Activated CD4-positive, alpha-beta memory T cell treated with anti-CD3 and anti-CD28 coated beads, Interleukin-2, amount 10 ng/mL, durations not matched to agents 7 days and 5 days (primary cell): ENCODE data around the gene NDUFA9. TPM values are rescaled to one million over a fixed set of nuclear protein-coding genes. Genes with fewer than 3 reads are reported as not detected.

Experiments
- CTCF ChIA-PET: fragments of 350-600 bp; sonication (Branson Sonifier 250); formaldehyde crosslinking; loops from one replicate; lab custom pipeline; 2021; ENCODE audit warnings: antibody characterized with exemption, inconsistent platforms; lab: Charles Lee
- POLR2A ChIA-PET: fragments of 350-600 bp; sonication (Branson Sonifier 250); formaldehyde crosslinking; loops from one replicate; lab custom pipeline; 2021; ENCODE audit warnings: antibody characterized with exemption; lab: Charles Lee
- DNase-seq: peaks from one replicate; pipeline ENCODE4 v3.0.0-alpha.2; 2020
- H3K27ac Mint-ChIP-seq: one replicate; pipeline ENCODE4 v1.8.0; 2021; ENCODE audit warnings: mild to moderate bottlenecking, mixed read lengths
- H3K27me3 Mint-ChIP-seq: one replicate; pipeline ENCODE4 v1.8.0; 2021; ENCODE audit warnings: mixed read lengths
- H3K36me3 Mint-ChIP-seq: one replicate; pipeline ENCODE4 v1.8.0; 2021; ENCODE audit warnings: low read depth, mixed read lengths
- H3K4me1 Mint-ChIP-seq: one replicate; pipeline ENCODE4 v1.8.0; 2021; ENCODE audit warnings: mixed read lengths
- H3K4me3 Mint-ChIP-seq: one replicate; pipeline ENCODE4 v1.8.0; 2021; ENCODE audit warnings: mild to moderate bottlenecking, mixed read lengths
- H3K9me3 Mint-ChIP-seq: one replicate; pipeline ENCODE4 v1.8.0; 2021; ENCODE audit warnings: mixed read lengths
- total RNA-seq, 2 experiments: library from RNA; stranded (reverse); gene quantifications; one replicate each; pipeline ENCODE4 v1.2.3, GENCODE V29; 2021

Gene NDUFA9
- total RNA-seq, result 100 to 1,000 TPM in 1 of 2 experiments, 10 to 100 TPM in 1; 95.1 to 112 TPM

GRCh38 chr12:4648501-4649357, at the start of gene NDUFA9, which contains the start of gene AKAP3:
Gene NDUFA9, plus strand, starts transcription at chr12:4649114. Its CDS starts 13 bp downstream, at chr12:4649127.
Gene AKAP3, minus strand, starts transcription at chr12:4649051. Its CDS starts 10,855 bp downstream, at chr12:4638196.
- H3K4me3 Mint-ChIP-seq, result peak within 1 kb of the TSS; percentile 97
- peaks cover 54% of the 10 kb centered on the region for H3K4me1 Mint-ChIP-seq
- no peaks in the 10 kb centered on the region for H3K9me3 Mint-ChIP-seq
- H3K27ac Mint-ChIP-seq, result peak within 1 kb of the TSS; percentile 79
- H3K36me3 Mint-ChIP-seq, result peaks cover 8% of the 10 kb centered on the region
- ChIA-PET CTCF (interaction anchor here (1.5 to 1.7 kb wide), 5 partner anchors 8 to 200 kb away, joined by 3 to 13 read pairs (median 4); no protein-coding TSS in a partner anchor), POLR2A (interaction anchor here (0.7 to 2.4 kb wide), 18 partner anchors 8 to 898 kb away, joined by 3 to 15 read pairs (median 4); partner anchors contain the start of gene RAD51AP1)
- no peaks in the 10 kb centered on the region for H3K27me3 Mint-ChIP-seq
- peak; percentile 85 for DNase-seq

DNA sequence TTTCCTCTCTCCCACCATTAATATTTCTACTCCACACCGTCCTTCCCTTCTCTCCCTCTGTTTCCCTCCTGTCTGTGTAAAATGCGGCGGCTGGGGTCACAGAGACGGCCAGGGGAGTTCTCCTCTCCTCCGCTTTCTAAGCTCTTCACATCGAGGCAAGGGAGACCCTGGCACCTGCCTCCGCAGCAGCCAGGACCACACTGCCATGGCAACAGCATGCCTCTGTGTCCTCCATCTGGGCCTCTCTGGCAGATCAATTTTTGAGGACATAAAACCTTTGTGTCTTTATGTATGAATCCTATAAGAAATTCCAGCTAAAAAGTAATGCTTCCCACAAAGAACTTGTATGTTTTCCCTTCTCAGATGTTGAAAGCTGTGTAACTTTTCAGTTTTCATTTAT, 45.5 kb upstream of the NDUFA9 start:
- Mint-ChIP-seq H3K4me3 (no peak overlapping the region), H3K27ac (no peak overlapping the region), H3K4me1 (peaks cover 12% of the 10 kb centered on the region), H3K9me3 (no peaks in the 10 kb centered on the region), H3K36me3 (peaks cover 2% of the 10 kb centered on the region), H3K27me3 (peaks cover 20% of the 10 kb centered on the region)
- POLR2A ChIA-PET, result interaction anchor here (1.3 kb wide), 1 partner anchor 45 kb away, joined by 3 read pairs; the partner anchor contains the start of gene AKAP3
- DNase-seq, result no peak
- CTCF ChIA-PET, result interaction anchor here (2.0 to 2.2 kb wide), 2 partner anchors 9 to 12 kb away, joined by 14 to 15 read pairs; no protein-coding TSS in a partner anchor

- CTCF ChIA-PET, result interaction anchor here (0.6 to 2.5 kb wide), 7 partner anchors 9 to 723 kb away, joined by 3 to 15 read pairs (median 9); partner anchors contain the start of genes AKAP3 and NDUFA9
- no peak for DNase-seq
- H3K4me1 Mint-ChIP-seq, result peaks cover 12% of the 10 kb centered on the region
- H3K27ac Mint-ChIP-seq, result no peak overlapping the region
- H3K9me3 Mint-ChIP-seq, result no peaks in the 10 kb centered on the region
- peaks cover 2% of the 10 kb centered on the region for H3K36me3 Mint-ChIP-seq
- POLR2A ChIA-PET, result interaction anchor here (0.8 to 2.1 kb wide), 3 partner anchors 45 to 65 kb away, joined by 3 to 10 read pairs (median 3); partner anchors contain the start of genes AKAP3 and NDUFA9
- H3K4me3 Mint-ChIP-seq, result no peak overlapping the region
- H3K27me3 Mint-ChIP-seq, result peaks cover 20% of the 10 kb centered on the region
Measured at GRCh38 chr12:4603946-4604345, 45.0 kb upstream of the NDUFA9 start.

DNA sequence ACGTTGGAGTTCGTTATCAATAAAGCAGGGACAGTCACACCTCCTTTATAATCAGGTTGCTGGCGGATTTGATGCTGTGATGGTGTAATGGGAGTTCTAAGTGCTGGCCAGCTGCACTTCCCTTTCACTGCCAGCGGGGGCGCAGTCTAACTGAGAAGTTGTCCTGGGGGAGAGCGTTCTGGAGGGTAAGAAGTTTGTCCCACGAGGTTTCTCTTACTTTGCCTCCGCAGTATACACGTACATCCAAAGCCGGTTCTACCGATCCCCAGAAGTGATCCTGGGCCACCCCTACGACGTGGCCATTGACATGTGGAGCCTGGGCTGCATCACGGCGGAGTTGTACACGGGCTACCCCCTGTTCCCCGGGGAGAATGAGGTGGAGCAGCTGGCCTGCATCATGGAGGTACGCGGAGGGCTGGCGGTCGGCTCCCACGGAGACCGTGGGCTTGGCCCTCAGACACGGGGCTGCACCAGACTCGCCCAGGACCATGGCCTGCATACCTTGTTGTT, 44.2 kb upstream of the NDUFA9 start:
- CTCF ChIA-PET, result interaction anchor here (0.6 to 2.5 kb wide), 15 partner anchors 7 to 723 kb away, joined by 3 to 15 read pairs (median 4); partner anchors contain the start of genes AKAP3 and NDUFA9
- peaks cover 2% of the 10 kb centered on the region for H3K36me3 Mint-ChIP-seq
- peak; percentile 84 for DNase-seq
- H3K9me3 Mint-ChIP-seq, result no peaks in the 10 kb centered on the region
- POLR2A ChIA-PET, result interaction anchor here (0.8 to 2.1 kb wide), 2 partner anchors 45 to 66 kb away, joined by 3 to 10 read pairs; partner anchors contain the start of genes AKAP3 and NDUFA9
- H3K4me3 Mint-ChIP-seq, result peak overlapping the region; percentile 91
- H3K4me1 Mint-ChIP-seq, result peaks cover 12% of the 10 kb centered on the region
- H3K27me3 Mint-ChIP-seq, result peaks cover 20% of the 10 kb centered on the region
- peak overlapping the region; percentile 68 for H3K27ac Mint-ChIP-seq

GRCh38 chr12:4607056-4607455, 41.9 kb upstream of the NDUFA9 start:
- no peak overlapping the region for H3K4me3 Mint-ChIP-seq
- POLR2A ChIA-PET, result no interaction called here
- H3K4me1 Mint-ChIP-seq, result peaks cover 12% of the 10 kb centered on the region
- H3K9me3 Mint-ChIP-seq, result no peaks in the 10 kb centered on the region
- CTCF ChIA-PET, result no interaction called here
- H3K36me3 Mint-ChIP-seq, result peaks cover 5% of the 10 kb centered on the region
- peaks cover 17% of the 10 kb centered on the region for H3K27me3 Mint-ChIP-seq
- H3K27ac Mint-ChIP-seq, result no peak overlapping the region
- no peak for DNase-seq

GRCh38 chr12:4609071-4609470, 39.8 kb upstream of the NDUFA9 start:
- Mint-ChIP-seq H3K27me3 (peaks cover 4% of the 10 kb centered on the region), H3K27ac (no peak overlapping the region), H3K4me3 (no peak overlapping the region), H3K4me1 (peaks cover 12% of the 10 kb centered on the region), H3K36me3 (peaks cover 19% of the 10 kb centered on the region), H3K9me3 (no peaks in the 10 kb centered on the region)
- POLR2A ChIA-PET, result no interaction called here
- CTCF ChIA-PET, result interaction anchor here (1.5 kb wide), 1 partner anchor 40 kb away, joined by 4 read pairs; the partner anchor contains the start of genes AKAP3 and NDUFA9
- DNase-seq, result no peak

DNA sequence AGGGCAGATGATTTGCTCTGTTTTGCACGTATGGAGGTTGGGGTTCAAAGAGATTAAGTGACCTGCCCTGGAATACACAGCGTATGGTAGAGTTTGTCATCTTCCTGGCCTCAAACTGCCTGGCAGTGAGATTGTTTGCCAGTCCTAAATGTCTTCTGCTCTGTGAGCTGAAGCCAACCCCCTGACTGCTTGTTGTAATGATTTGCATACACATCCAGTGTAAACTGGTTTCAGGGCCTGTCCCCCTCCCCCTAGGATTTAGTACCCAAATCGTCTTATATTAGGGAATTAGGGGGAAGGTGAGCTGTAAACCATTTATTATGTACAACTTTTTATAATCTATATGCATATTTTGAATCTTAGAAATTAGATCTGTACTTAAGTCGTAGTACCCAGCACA, 38.4 kb upstream of the NDUFA9 start:
- no peak overlapping the region for H3K27ac Mint-ChIP-seq
- no peak for DNase-seq
- H3K9me3 Mint-ChIP-seq, result no peaks in the 10 kb centered on the region
- H3K4me3 Mint-ChIP-seq, result no peak overlapping the region
- ChIA-PET POLR2A (no interaction called here), CTCF (interaction anchor here (0.7 kb wide), 1 partner anchor 239 kb away, joined by 3 read pairs; no protein-coding TSS in a partner anchor)
- peaks cover 5% of the 10 kb centered on the region for H3K4me1 Mint-ChIP-seq
- H3K27me3 Mint-ChIP-seq, result no peaks in the 10 kb centered on the region
- H3K36me3 Mint-ChIP-seq, result peaks cover 20% of the 10 kb centered on the region

DNA sequence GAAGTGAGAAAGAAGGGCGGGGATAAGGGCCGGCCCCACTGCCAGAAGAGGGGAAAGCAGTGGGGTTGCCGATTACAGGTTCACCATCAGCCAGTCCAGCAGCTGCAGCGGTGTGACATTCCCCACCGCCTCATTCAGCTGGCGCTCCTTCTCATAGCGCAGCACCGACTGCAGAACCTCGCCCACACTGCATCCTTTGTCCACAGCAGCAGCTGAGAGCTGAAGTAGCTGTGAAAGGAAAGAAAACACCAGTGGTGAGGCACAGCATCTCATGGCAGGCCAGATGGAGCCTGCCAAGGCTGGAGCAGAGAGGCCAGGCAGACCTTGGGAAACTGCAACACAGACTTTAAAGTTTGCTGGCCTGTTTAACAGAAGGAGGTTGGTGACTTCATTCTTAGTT, 33.2 kb upstream of the NDUFA9 start:
- Mint-ChIP-seq H3K27me3 (no peaks in the 10 kb centered on the region), H3K4me1 (no peaks in the 10 kb centered on the region), H3K36me3 (peaks cover 20% of the 10 kb centered on the region), H3K4me3 (no peak overlapping the region), H3K9me3 (no peaks in the 10 kb centered on the region), H3K27ac (no peak overlapping the region)
- POLR2A ChIA-PET, result no interaction called here
- CTCF ChIA-PET, result no interaction called here
- no peak for DNase-seq

GRCh38 chr12:4621511-4621910, 27.4 kb upstream of the NDUFA9 start:
- POLR2A ChIA-PET, result no interaction called here
- DNase-seq, result no peak
- Mint-ChIP-seq H3K4me1 (no peaks in the 10 kb centered on the region), H3K9me3 (no peaks in the 10 kb centered on the region), H3K27me3 (peaks cover 19% of the 10 kb centered on the region), H3K27ac (no peak overlapping the region), H3K4me3 (no peak overlapping the region), H3K36me3 (no peaks in the 10 kb centered on the region)
- CTCF ChIA-PET, result no interaction called here

GRCh38 chr12:4626543-4626942, 22.4 kb upstream of the NDUFA9 start:
- H3K27ac Mint-ChIP-seq, result no peak overlapping the region
- CTCF ChIA-PET, result no interaction called here
- POLR2A ChIA-PET, result no interaction called here
- no peak for DNase-seq
- peaks cover 25% of the 10 kb centered on the region for H3K27me3 Mint-ChIP-seq
- no peak overlapping the region for H3K4me3 Mint-ChIP-seq
- H3K9me3 Mint-ChIP-seq, result no peaks in the 10 kb centered on the region
- no peaks in the 10 kb centered on the region for H3K4me1 Mint-ChIP-seq
- no peaks in the 10 kb centered on the region for H3K36me3 Mint-ChIP-seq

GRCh38 chr12:4628406-4628805, 20.5 kb upstream of the NDUFA9 start:
- H3K9me3 Mint-ChIP-seq, result no peaks in the 10 kb centered on the region
- POLR2A ChIA-PET, result no interaction called here
- no peak overlapping the region for H3K4me3 Mint-ChIP-seq
- CTCF ChIA-PET, result no interaction called here
- no peaks in the 10 kb centered on the region for H3K36me3 Mint-ChIP-seq
- H3K4me1 Mint-ChIP-seq, result no peaks in the 10 kb centered on the region
- DNase-seq, result no peak
- H3K27ac Mint-ChIP-seq, result no peak overlapping the region
- H3K27me3 Mint-ChIP-seq, result peaks cover 21% of the 10 kb centered on the region

- H3K27me3 Mint-ChIP-seq, result peaks cover 17% of the 10 kb centered on the region
- no peaks in the 10 kb centered on the region for H3K36me3 Mint-ChIP-seq
- no peak overlapping the region for H3K27ac Mint-ChIP-seq
- H3K4me3 Mint-ChIP-seq, result no peak overlapping the region
- CTCF ChIA-PET, result no interaction called here
- H3K9me3 Mint-ChIP-seq, result no peaks in the 10 kb centered on the region
- no peaks in the 10 kb centered on the region for H3K4me1 Mint-ChIP-seq
- DNase-seq, result no peak
- POLR2A ChIA-PET, result no interaction called here
Measured at GRCh38 chr12:4630262-4630661, 18.7 kb upstream of the NDUFA9 start.

DNA sequence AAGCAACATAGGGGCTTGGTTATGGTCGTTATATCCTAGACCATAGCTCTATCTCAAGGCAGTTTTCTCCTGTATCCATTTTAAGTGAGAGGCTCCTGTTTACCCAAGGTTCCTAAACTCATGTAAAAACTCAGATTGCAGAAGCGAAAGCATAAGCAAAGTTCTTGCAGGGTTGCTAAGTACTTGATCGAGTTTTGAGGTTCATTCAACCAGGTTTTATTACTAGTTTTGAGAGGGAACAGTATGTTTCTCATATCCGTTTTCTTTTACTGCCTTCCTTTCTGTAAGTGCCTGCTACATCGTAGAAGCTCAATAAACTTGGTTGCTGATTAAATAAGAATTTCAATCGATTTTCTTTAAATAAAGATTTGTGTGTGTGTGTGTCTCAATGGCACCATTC, 5.2 kb upstream of the NDUFA9 start:
- no peak for DNase-seq
- CTCF ChIA-PET, result interaction anchor here (1.5 kb wide), 1 partner anchor 9 kb away, joined by 3 read pairs; no protein-coding TSS in a partner anchor

More for the DNA sequence above, 5.2 kb upstream of the NDUFA9 start:
- Mint-ChIP-seq H3K4me1 (peaks cover 13% of the 10 kb centered on the region), H3K4me3 (no peak overlapping the region), H3K36me3 (peaks cover 3% of the 10 kb centered on the region), H3K9me3 (no peaks in the 10 kb centered on the region), H3K27ac (no peak overlapping the region), H3K27me3 (no peaks in the 10 kb centered on the region)
- POLR2A ChIA-PET, result no interaction called here
